Stimulated activated naive B cell treated with anti-CD40 and anti-IgM and Interleukin-4, amounts not matched to agents 10 μg/mL and 1 μg/mL and 100 μg/mL, for 72 hours (primary cell): ENCODE results near the gene PDE4A.

Experiments
- ATAC-seq, 2 donors: fragments of 150-1000 bp; cut with Tn5 transposase; replicated peaks; 2 replicates each; pipeline ENCODE4 v1.10.0; 2021; ENCODE audit warnings: moderate library complexity in 1 of 2
- DNase-seq: peaks from one replicate; pipeline ENCODE4 v3.0.0; 2021
- H3K27ac Mint-ChIP-seq: one replicate; pipeline ENCODE4 v1.8.0; 2022; ENCODE audit warnings: mild to moderate bottlenecking, mixed read lengths
- H3K27me3 Mint-ChIP-seq, 2 donors: one replicate each; pipeline ENCODE4 v1.8.0; 2022; ENCODE audit warnings: mixed read lengths in 2 of 2
- H3K36me3 Mint-ChIP-seq, 2 donors: one replicate each; pipeline ENCODE4 v1.8.0; 2022; ENCODE audit warnings: mixed read lengths in 2 of 2, mild to moderate bottlenecking in 1 of 2
- H3K4me1 Mint-ChIP-seq, 2 donors: one replicate each; pipeline ENCODE4 v1.8.0; 2022; ENCODE audit warnings: mixed read lengths in 2 of 2, mild to moderate bottlenecking in 1 of 2
- H3K4me3 Mint-ChIP-seq, 2 donors: one replicate each; pipeline ENCODE4 v1.8.0; 2022; ENCODE audit warnings: mild to moderate bottlenecking in 2 of 2, mixed read lengths in 2 of 2, moderate library complexity in 1 of 2
- H3K9me3 Mint-ChIP-seq, 2 donors: one replicate each; pipeline ENCODE4 v1.8.0; 2022; ENCODE audit warnings: mixed read lengths in 2 of 2, mild to moderate bottlenecking in 1 of 2

Gene PDE4A

GRCh38 chr19:10427169-10427568, 6.8 kb downstream of the PDE4A start:
- DNase-seq (no peak), ATAC-seq (no peak)
- Mint-ChIP-seq H3K27me3 (peaks cover 3 to 17% of the 10 kb centered on the region in 2 donors), H3K4me1 (peaks cover 64 to 92% of the 10 kb centered on the region in 2 donors), H3K4me3 (peak overlapping the region in 1 of 2 donors; percentile 46), H3K9me3 (peaks cover 0 to 4% of the 10 kb centered on the region in 2 donors), H3K27ac (peak overlapping the region; percentile 92), H3K36me3 (peaks cover 0 to 21% of the 10 kb centered on the region in 2 donors)

DNA sequence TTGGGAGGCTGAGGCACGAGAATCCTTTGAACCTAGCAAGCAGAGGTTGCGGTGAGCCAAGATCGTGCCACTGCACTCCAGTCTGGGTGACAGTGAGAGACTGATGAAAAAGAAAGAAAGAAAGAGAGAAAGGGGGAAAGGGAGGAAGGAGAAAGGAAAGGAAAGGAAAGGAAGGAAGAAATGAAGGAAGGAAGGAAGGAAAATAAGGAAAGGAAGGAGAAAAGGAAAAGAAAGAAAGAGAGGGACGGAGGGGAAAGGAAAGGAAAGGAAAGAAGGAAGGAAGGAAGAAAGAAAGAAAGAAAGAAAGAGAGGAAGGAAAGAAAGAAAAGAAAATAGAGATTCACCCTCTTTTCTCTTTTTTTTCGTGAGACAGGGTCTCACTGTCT, 8.7 kb downstream of the PDE4A start:
- ATAC-seq = no peak

DNA sequence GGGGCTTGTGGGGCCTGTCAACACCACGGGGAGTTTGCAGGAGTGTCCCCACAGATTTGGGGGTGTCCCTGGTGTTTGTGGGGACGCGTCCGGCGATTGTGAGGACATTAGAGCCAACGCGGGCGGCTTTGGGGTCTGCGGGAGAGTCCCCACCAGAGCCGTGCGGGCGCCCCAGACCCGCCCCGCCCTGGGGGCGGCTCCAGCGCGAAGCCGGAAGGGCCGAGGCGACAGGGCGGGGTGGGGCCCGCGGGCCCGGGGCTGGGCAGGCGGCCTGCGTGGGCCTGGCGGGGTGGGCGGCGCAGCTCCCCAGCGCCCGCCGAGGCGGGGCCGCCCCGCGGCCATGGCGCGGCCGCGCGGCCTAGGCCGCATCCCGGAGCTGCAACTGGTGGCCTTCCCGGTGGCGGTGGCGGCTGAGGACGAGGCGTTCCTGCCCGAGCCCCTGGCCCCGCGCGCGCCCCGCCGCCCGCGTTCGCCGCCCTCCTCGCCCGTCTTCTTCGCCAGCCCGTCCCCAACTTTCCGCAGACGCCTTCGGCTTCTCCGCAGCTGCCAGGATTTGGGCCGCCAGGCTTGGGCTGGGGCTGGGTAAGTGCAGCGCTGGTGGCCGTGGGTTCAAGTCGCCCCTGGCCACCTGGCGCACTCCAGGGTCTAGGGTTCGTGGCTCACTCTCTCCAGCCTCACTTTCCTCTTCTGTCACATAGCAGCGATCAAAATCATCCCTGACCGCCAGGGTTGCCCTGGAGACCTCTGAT, 10.3 kb downstream of the PDE4A start:
- Mint-ChIP-seq H3K4me3 (peak overlapping the region; percentile 85 to 93), H3K4me1 (peaks cover 52 to 87% of the 10 kb centered on the region in 2 donors), H3K27ac (peak overlapping the region; percentile 95), H3K27me3 (peaks cover 0 to 13% of the 10 kb centered on the region in 2 donors), H3K36me3 (peaks cover 0 to 34% of the 10 kb centered on the region in 2 donors), H3K9me3 (peaks cover 0 to 4% of the 10 kb centered on the region in 2 donors)
- peak; percentile 24 for ATAC-seq
- DNase-seq = no peak

More for the DNA sequence above, 8.7 kb downstream of the PDE4A start:
- no peak for DNase-seq
- Mint-ChIP-seq H3K27ac (peak overlapping the region; percentile 62), H3K4me1 (peaks cover 62 to 91% of the 10 kb centered on the region in 2 donors), H3K27me3 (peaks cover 0 to 13% of the 10 kb centered on the region in 2 donors), H3K9me3 (peaks cover 0 to 4% of the 10 kb centered on the region in 2 donors), H3K36me3 (peaks cover 0 to 28% of the 10 kb centered on the region in 2 donors), H3K4me3 (no peak overlapping the region)

DNA sequence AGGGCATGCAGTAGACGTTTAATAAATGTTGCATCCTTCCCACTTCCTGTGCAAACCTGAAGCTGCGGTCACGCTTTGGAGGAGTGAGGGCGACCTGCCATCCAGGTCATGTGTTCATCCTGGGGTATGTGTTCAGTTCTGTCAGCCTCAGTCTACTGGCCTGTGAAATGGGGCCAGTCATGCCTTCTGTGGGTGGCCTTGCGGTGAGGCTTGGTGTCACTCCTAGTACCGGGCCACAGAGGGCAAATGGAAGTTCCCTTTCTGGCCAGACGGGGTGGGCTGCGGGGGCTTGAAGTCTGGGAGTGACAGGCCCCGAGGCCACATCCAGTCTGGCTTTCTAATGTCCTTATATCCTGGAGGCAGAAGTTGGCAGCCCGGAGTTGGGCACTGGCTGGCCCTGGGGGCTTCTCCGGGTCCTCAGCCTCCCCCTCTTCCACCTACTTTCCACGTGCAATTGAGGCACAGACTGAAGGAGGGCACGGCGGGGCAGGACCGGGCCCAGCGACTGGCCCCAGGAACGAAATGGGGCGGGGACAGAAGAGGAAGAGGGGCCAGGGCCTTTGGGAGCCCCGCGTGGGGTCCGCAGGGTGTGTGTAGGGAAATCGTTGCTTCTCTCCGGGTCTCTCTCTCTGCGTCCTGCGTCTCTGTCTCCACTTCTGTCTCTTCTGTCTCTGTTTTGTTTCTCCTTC, 11.1 kb downstream of the PDE4A start:
- DNase-seq (peak; percentile 68), ATAC-seq (peak; percentile 26 to 40)
- Mint-ChIP-seq H3K4me1 (peaks cover 55 to 87% of the 10 kb centered on the region in 2 donors), H3K36me3 (peaks cover 0 to 34% of the 10 kb centered on the region in 2 donors), H3K27me3 (peaks cover 0 to 13% of the 10 kb centered on the region in 2 donors), H3K27ac (peak overlapping the region; percentile 95), H3K4me3 (peak overlapping the region; percentile 85 to 93), H3K9me3 (peaks cover 0 to 4% of the 10 kb centered on the region in 2 donors)

GRCh38 chr19:10431943-10432735, 11.8 kb downstream of the PDE4A start:
- peak overlapping the region; percentile 85 to 93 for H3K4me3 Mint-ChIP-seq
- peaks cover 0 to 32% of the 10 kb centered on the region in 2 donors for H3K36me3 Mint-ChIP-seq
- ATAC-seq (peak; percentile 38 to 50), DNase-seq (peak; percentile 65)
- peaks cover 0 to 2% of the 10 kb centered on the region in 2 donors for H3K9me3 Mint-ChIP-seq
- H3K27me3 Mint-ChIP-seq = peaks cover 0 to 13% of the 10 kb centered on the region in 2 donors
- H3K4me1 Mint-ChIP-seq = peaks cover 53 to 84% of the 10 kb centered on the region in 2 donors
- peak overlapping the region; percentile 95 for H3K27ac Mint-ChIP-seq

GRCh38 chr19:10432736-10433130, 12.4 kb downstream of the PDE4A start:
- Mint-ChIP-seq H3K36me3 (peaks cover 0 to 29% of the 10 kb centered on the region in 2 donors), H3K4me3 (peak overlapping the region in 1 of 2 donors; percentile 70), H3K4me1 (peaks cover 48 to 78% of the 10 kb centered on the region in 2 donors), H3K27me3 (peaks cover 0 to 13% of the 10 kb centered on the region in 2 donors), H3K9me3 (no peaks in the 10 kb centered on the region), H3K27ac (no peak overlapping the region)
- no peak for ATAC-seq
- DNase-seq = no peak

DNA sequence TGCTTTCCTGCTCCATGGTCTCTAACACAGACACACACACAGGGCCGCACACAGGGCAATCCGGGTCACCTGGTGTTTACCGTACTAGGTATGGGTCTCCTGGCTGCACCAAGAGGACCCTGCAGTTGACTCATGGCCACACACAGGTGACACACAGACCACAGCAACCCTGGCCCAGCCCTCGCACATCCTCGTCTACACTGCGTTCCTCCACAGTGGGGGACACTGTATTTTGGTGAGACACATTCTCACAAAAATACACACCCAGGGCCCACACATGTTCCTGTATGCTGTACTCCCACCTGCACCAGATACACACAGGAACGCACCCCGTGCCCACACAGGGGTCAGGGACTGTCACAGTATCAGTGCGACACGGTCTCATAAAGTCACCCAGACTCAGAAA, 12.8 kb downstream of the PDE4A start:
- no peak for DNase-seq
- Mint-ChIP-seq H3K36me3 (peaks cover 0 to 27% of the 10 kb centered on the region in 2 donors), H3K4me1 (peaks cover 44 to 74% of the 10 kb centered on the region in 2 donors), H3K27me3 (peaks cover 0 to 13% of the 10 kb centered on the region in 2 donors), H3K27ac (no peak overlapping the region), H3K9me3 (no peaks in the 10 kb centered on the region), H3K4me3 (peak overlapping the region; percentile 45 to 68)
- ATAC-seq = no peak

GRCh38 chr19:10439588-10439987, 19.2 kb downstream of the PDE4A start:
- no peaks in the 10 kb centered on the region for H3K27me3 Mint-ChIP-seq
- peaks cover 0 to 12% of the 10 kb centered on the region in 2 donors for H3K36me3 Mint-ChIP-seq
- no peaks in the 10 kb centered on the region for H3K9me3 Mint-ChIP-seq
- no peak for ATAC-seq
- no peak for DNase-seq
- no peak overlapping the region for H3K4me3 Mint-ChIP-seq
- no peak overlapping the region for H3K27ac Mint-ChIP-seq
- peaks cover 6 to 19% of the 10 kb centered on the region in 2 donors for H3K4me1 Mint-ChIP-seq

GRCh38 chr19:10442698-10443097, 22.4 kb downstream of the PDE4A start:
- DNase-seq (no peak), ATAC-seq (no peak)
- Mint-ChIP-seq H3K27me3 (no peaks in the 10 kb centered on the region), H3K36me3 (peaks cover 12 to 23% of the 10 kb centered on the region in 2 donors), H3K27ac (no peak overlapping the region), H3K4me3 (no peak overlapping the region), H3K4me1 (peaks cover 8% of the 10 kb centered on the region in 2 donors), H3K9me3 (no peaks in the 10 kb centered on the region)

- no peak for DNase-seq
- ATAC-seq = no peak
- Mint-ChIP-seq H3K27ac (no peak overlapping the region), H3K27me3 (peaks cover 22% of the 10 kb centered on the region in 2 donors), H3K4me1 (peaks cover 13 to 15% of the 10 kb centered on the region in 2 donors), H3K4me3 (no peak overlapping the region), H3K36me3 (peaks cover 40 to 56% of the 10 kb centered on the region in 2 donors), H3K9me3 (no peaks in the 10 kb centered on the region)
Measured at GRCh38 chr19:10449037-10449436, 28.7 kb downstream of the PDE4A start.

GRCh38 chr19:10450191-10450852, 30.0 kb downstream of the PDE4A start:
- peaks cover 38 to 49% of the 10 kb centered on the region in 2 donors for H3K36me3 Mint-ChIP-seq
- DNase-seq (no peak), ATAC-seq (no peak)
- peaks cover 13% of the 10 kb centered on the region in 2 donors for H3K4me1 Mint-ChIP-seq
- no peak overlapping the region for H3K27ac Mint-ChIP-seq
- H3K27me3 Mint-ChIP-seq = peaks cover 22 to 27% of the 10 kb centered on the region in 2 donors
- H3K9me3 Mint-ChIP-seq = no peaks in the 10 kb centered on the region
- no peak overlapping the region for H3K4me3 Mint-ChIP-seq

DNA sequence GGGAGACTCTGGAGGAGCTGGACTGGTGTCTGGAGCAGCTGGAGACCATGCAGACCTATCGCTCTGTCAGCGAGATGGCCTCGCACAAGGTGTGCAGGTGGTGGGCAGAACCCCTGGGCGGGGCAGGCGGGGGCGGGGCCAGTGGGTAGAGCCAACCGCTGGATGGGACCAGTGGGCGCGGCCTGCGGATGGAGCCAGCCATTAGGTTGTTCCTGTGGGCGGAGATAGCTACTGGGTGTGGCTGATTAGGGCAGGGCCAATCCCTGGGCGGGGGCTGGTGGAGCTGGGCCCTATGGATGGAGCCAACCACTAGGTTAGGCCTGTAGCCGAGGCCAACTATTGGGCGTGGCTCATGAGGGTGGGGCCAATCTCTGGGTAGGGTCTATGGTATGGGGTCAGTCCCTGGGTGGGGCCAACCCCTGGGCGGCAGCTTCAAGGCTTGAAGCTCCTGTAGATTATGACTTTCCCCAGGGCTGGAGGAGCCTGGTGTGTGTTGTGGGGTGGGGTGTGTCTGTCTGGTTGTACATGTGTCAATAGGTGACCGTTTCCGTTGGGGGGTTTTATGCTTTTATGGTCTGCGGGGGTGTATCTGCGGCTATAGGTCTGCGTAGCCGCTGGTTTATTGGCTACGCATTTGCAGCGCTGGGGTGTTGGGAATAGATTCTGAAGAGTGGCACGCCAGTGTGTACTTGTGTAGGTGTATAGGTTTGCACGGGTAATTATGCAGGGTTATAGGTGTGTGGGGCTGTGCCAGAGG, 30.7 kb downstream of the PDE4A start:
- peak; percentile 36 to 44 for ATAC-seq
- Mint-ChIP-seq H3K4me3 (no peak overlapping the region), H3K27ac (no peak overlapping the region), H3K36me3 (peaks cover 38 to 53% of the 10 kb centered on the region in 2 donors), H3K4me1 (peaks cover 11 to 12% of the 10 kb centered on the region in 2 donors), H3K9me3 (no peaks in the 10 kb centered on the region), H3K27me3 (peaks cover 22 to 27% of the 10 kb centered on the region in 2 donors)
- DNase-seq = no peak
